C4-2B (cell line): Measurements from ENCODE around the gene WBP2.
"Not testable (repeated sequence)": the region's sequence is repeated elsewhere in the genome, so short reads cannot be mapped to it uniquely, and the experiment has no call there.

Source experiments
- H3K27ac ChIP-seq: fragments of 450-650 bp; 2 replicates; pipeline ENCODE4 v1.5.1; 2017
- CTCF ChIP-seq: fragments of 450-650 bp; conservative IDR thresholded peaks from 2 replicates; pipeline ENCODE4 v1.5.1; 2017; ENCODE audit warnings: mild to moderate bottlenecking
- ZFX ChIP-seq: fragments of 450-650 bp; IDR thresholded peaks from 2 replicates; pipeline ENCODE4 v1.6.1; 2017

Gene WBP2

DNA sequence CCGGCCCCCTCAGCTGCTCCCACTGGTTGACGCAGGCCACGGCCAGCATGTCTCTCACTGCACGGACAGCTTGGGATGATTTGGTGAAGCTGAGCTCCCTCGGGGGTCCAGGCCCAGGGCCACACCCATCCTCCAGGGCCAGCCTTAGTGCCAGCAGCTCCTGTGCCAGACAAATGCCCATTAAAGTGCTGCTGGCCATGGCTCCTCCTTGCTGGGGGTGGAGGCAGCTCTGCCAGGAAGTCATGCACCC, 20.7 kb upstream of the WBP2 start:
- H3K27ac ChIP-seq, result peak overlapping the region; percentile 57; the same call in 1 of the 2 replicates
- TF ChIP-seq CTCF (no peak), ZFX (no peak)

- peak overlapping the region; percentile 57; the same call in 1 of the 2 replicates for H3K27ac ChIP-seq
- no peak for TF ChIP-seq ZFX
- TF ChIP-seq CTCF, result no peak
Measured at GRCh38 chr17:75875182-75875939, 20.2 kb upstream of the WBP2 start.

DNA sequence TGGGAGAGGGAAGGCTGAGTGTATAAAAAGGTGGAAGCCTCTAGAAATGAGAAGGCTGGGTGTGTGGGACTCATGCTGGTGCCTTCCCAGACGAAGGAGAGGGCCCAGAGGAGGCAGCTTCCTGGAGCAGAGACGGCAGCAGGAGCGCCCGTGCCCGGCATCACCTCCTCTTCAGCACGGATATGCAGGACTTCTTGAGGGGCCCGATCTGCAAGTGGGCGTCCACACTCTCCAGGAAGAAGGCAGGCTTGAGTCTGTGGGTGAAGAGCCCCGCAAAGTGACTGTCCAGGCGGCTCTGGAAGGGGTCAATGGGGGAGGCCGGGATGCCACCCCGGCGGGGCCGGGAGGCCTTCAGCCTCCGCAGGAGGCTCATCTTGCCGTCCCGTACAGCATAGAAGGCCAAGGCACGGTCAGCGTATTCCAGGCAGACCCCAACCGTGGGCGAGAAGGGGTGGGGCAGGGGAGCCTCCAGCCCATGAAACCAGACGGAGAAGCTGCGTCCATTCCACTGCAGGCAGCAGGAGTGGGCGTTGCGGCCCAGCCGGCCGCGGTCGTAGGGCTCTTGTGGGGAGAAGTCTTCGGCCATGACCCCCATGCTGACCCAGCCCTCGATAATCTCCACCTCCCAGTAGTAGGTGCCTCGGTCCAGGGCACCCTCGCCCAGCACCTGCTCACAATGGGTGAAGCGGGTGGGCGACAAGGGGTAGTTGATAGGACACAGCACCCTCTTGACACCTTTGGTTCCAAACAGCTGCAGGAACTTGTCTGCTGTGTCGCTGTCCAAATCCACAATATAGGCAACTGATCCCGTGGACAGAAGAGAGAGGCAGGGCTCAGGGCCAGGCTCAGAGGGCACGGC, 19.4 kb upstream of the WBP2 start:
- TF ChIP-seq ZFX (no peak), CTCF (no peak)
- H3K27ac ChIP-seq, result no peak overlapping the region

DNA sequence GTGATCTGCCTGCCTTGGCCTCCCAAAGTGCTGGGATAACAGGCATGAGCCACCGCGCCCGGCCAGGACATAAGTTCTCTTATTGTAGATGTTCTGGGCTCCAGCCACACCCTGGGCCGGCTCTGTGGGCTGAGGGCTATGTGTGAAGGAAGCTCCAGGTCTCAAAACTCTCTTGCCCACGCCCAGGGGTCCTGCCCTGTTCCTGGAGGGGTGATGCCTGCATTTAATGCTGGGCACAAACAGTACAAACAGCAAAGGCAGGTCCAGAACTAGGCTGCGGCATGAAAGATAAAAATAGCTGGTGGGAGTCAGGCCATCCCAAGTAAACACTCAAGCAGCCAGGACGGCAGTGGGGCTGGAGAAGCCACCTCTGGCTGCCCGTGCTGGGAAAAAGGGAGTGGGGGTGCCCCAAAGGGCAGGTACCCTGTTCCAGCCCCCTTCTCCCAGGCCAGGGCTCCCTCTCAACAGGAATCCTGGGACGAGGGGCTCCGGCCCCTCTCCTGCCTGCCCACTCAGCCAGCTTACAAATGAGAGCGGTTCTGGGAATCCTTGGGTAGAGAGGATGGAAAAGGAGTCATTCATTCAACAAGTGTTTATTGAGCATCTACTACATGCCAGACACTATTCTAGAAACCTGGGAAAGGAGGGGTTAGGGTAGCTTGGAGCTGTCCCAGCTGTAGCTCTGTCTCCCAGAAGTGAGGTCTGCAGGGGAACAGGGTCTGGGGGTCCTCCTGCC, 18.6 kb upstream of the WBP2 start:
- H3K27ac ChIP-seq, result peak overlapping the region; percentile 52
- TF ChIP-seq CTCF, result no peak
- no peak for TF ChIP-seq ZFX

GRCh38 chr17:75872434-75873351, 17.6 kb upstream of the WBP2 start:
- H3K27ac ChIP-seq, result peak overlapping the region; percentile 52
- TF ChIP-seq CTCF (no peak), ZFX (0 out of 2 replicates have a peak, but pooled peaks have one; percentile 20)

GRCh38 chr17:75870228-75870627, 15.1 kb upstream of the WBP2 start:
- H3K27ac ChIP-seq, result not testable (repeated sequence)
